Stimulated activated CD4-positive, alpha-beta T cell treated with anti-CD3 and anti-CD28 coated beads, TNF-alpha, amount 100 ng/mL, for 24 hours (primary cell): Measurements from ENCODE around the gene COX17.
"Not testable (repeated sequence)": the region's sequence is repeated elsewhere in the genome, so short reads cannot be mapped to it uniquely, and the experiment has no call there.

ENCODE experiments used
- DNase-seq, 3 experiments: peaks; one replicate each; pipeline ENCODE4 v3.0.0-alpha.2; 2020; ENCODE audit warnings: low read depth in 3 of 3

COX17 gene, protein sequence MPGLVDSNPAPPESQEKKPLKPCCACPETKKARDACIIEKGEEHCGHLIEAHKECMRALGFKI

DNA sequence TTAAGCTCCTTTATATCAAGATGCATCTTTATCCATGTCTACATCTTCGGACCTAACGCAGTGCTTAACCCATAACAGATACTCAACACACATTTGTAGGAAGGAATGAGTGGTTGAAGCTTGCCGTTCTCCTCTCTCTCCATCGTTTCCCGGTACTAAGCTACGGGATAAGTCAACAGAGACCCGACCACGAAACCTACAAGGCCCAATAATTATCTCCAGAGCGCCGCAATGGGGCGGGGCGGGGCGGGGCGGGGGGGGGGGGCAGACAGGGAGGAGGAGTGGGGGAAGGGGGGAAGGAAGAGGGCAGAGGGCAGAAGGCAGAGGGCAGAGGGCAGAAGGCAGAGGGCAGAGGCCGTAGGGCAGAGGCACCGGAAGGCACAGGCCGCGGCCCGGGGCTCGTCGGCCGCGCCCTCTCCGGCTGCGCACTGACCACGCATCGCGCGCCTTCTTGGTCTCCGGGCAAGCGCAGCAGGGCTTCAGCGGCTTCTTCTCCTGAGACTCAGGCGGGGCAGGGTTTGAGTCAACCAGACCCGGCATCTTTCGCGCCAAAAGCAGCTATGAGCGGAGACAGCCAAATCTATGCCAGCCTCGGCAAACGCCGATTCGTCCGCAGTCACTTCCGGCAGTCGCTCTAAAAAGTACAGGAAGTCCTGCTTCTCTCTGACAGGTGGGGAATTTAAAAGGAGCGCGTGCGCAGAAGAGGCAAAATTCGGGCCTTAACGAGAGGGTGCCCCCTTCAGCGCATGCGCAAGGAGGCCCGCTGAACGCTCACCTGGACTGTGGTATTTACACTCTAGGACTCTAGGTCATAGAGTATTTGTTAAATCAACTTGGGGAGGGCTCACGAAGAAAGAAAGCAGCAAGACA, at the start of gene COX17:
Gene COX17 (minus strand): TSS at position 636 of the 870 bp plus-strand sequence. CDS start 96 bp downstream, at position 540.
- DNase-seq, result peak; percentile 87 to 93 (median 91)

DNA sequence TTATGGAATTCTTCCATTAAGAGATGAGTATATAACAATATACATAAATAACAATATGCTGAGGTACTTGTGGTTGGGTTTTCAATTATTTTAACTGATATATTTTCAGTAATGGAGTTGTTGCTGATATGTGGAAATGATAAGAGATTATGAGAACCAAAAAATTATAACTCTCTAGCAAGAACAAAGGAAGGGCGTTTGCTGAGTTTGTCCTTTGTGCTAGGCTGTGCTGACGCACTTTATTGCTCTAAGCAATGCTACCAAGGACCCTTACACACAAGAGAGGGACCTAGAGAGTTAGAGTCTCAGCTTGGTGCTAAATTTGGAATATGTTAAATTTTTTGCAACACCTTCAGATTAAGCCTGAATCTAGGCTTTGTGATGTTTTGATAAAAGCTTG, 49.7 kb upstream of the COX17 start:
- DNase-seq, result no peak

DNA sequence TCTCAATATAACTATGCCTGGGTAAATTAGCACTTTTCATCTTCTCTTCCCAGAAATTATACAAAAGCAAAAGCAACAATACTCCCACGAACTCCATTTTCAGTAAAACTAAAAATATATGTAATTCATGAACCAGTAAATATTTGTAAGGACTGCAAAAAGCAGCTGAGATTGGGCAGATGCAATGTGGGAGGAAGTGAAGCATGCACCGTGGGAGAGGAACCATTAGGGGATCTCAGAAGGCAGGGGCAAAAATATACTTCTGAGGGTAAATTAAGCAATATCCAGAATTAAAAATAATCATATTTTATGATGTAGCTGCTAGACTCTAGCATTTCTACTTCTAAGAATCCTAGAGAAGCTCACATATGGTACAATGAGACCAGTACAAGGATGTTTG, 45.8 kb upstream of the COX17 start:
- no peak for DNase-seq

DNA sequence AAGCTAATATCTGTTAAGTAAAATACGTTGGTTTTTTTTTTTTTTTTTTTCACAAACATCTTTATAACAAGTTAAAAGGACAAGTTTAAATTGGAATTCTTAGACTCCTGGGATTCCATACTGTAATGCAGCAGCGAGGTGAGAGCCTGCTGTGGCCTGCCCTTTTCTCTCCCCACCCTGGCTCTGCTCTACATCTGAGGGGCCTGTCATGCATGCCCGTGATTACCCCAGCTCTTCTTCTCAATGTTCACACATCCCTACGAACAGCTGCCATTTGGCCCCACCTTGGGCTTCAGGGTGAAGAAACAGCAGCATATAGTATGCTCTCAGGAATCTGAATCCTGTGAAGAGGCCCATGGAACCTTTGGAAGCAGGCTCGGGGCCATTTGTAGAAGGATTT, 40.3 kb upstream of the COX17 start:
- DNase-seq, result no peak

DNA sequence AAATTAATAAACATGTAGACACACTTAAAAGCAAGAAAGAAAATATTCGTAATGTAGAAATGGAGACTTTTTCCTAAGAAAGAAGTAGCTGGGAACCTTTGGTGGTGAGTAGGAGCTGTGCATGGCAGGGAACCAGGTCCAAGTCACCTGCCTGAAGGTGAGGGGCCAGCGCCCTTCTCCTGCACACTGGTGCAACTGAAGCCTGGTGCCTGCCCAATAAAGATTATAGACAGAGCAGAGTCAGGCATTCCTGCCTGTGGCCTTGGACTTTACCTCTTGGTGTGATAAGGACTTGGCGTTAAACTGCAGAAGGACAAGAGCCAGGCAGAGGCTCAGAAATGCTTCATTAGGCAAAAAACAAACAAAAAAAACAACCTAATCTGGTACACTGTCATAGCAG, 39.8 kb upstream of the COX17 start:
- DNase-seq, result no peak

DNA sequence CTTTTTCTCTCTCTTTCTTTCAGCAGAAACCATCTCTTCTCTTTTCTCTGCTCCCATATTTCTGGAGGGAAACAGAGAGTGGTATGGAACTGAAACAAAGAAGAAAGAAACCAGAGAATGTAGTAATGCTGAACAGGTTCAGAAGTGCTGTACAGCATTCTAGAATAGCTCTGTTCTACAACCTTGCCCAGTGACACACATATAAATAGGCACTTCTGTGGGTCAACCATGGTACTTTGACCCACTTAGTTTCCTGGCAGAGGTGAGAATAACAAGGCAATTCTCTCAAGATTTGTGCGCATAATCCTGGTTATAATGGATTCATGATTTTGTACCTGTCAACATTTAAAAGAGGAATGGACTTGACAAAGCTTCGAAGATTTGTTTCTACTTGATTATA, 37.9 kb upstream of the COX17 start:
- no peak for DNase-seq

DNA sequence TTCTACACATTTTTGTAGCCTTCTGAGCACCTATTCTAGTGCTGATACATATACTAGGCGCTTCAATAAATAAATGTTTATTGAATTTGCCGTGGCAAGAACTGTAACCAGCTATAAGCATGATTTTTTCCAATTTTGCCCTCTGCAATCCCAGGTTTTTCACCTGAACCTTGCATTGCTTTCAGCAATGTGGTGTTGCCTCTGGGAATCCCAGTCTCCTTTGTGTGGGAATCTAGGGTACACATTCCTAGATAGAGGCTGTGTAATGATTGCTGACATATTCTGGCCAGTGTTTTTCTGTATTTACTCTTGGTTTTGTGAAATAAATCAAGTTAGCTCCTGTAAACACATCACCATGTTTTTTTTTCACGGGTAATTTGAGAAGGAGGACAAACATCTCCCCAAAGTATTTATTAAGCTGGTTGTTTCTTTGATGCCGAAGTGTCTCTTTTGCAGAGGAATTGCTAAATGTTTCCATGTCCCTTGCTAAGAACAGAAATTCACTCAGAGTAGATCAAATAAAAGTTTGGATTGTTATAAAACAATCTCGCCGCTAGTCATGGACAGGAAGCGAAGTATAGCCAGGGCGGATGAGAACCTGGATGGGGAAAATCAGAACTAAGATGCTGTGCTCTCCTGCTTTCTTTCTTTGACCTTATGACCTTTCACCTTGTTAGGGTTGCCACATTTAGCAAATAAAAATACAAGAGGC, 26.8 kb upstream of the COX17 start:
- no peak for DNase-seq

DNA sequence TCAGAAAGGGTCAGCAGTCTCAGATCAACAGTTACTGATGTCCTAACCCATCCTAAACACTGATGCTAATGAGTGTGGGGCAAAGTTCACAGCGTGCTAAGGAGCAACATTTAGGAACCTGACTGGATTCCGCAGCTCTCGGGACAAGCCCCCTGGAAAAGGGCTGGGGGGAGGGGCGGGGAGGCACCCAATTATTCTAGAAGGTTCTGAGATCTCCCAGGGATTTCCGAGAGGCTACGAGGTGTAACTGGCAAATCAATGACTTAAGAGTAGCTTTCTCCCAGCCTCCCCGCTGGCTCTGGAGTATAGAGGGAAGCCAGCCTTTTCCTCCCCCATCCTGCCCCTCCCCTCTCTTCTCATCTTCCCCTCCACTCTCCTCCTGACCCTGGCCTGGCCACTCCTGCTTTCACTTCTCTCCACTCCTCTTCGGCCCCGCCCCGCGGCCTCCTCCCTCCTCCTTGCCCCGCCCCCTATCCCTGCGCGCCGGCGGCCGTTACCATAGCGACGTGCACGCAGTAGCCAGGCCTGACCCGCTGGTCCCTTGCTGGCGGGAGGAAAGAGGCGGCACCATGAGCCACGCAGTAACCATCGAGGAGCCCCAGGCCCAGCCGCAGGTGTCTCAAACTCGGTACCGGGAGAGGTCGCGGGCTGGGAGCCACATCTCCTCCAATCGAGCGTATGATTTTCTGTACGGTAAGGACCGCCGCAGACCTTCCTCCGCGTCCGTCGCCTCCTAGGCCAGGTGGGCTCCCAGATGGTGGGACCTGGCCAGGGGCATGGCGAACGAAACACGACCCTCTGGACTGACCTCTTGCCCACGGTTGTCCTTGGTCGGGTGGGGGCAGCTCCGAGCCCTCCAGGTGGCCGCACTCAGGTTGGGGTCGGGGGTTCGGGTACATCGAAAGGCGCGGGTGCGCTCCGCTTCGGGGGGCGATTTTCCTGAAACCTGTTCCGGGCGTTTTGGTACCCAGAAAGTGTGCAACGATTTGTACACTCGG, 25.6 kb upstream of the COX17 start, which contains the start of gene CFAP91:
Gene CFAP91 (plus strand): TSS at position 493 of the 998 bp plus-strand sequence. CDS start 77 bp downstream, at position 570.
- peak; percentile 57 to 83 (median 59) for DNase-seq

DNA sequence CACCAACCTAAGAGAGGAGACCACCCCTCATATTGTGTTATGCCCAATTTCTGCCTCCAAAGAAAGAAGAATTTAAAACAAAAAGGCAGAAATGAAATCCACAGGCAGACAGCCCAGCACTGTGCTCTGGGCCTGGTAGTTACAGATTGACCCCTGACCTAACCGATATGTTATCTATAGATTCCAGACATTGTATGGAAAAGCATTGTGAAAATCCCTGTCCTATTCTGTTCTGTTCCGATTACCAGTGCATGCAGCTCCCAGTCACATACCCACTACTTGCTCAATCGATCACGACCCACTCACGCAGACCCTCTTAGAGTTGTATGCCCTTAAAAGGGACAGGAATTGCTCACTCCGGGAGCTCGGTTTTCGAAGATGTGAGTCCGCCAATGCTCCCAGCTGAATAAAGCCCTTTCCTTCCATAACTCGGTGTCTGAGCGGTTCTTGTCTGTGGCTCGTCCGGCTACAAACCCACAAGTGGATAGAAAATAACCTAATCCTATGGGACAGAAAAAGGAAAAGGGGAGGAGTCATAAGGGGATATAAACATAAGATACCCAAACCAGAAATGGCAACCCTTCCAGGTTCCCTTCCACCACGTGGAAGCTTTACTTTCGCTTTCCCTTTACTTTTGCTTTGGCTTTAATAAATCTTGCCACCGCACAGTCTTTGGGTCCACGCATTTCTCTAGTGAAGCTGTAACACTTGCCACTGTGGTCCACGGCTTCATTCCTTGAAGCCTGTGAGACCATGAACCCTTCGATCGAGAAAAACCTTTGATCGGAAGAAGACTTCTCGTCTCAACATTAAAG, 23.9 kb upstream of the COX17 start:
- no peak for DNase-seq

DNA sequence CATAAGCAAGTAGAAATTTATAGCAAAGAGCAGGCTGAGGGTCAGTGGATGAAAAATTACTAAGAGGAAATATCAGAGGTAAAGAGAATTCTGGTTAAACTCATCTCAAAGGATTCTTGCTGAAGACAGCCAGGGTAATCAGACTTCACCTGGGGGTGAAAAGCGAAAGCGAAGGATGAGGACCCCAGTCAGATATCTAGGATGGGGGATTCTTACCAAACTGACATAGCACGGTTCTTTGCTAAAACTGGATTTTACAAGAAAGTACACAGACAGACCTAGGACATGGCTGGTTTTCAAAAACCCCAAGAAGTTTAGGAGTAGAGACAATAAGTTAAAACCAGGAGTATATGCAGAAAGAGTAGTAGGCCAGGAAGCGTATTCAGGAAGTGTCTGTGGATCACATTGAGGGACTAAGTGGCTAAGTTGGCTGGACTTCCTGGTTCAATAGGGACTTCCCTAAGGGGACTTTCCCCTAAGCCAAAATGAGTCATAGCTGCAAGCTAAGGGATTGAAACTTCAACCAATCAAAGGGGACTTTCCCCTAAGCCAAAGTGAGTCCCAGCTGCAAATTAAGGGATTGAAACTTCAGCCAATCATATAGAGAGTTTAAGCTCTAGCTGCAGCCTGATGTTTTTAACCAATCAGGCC, 23.2 kb upstream of the COX17 start:
- DNase-seq, result peak in 1 of 3 experiments; percentile 31

DNA sequence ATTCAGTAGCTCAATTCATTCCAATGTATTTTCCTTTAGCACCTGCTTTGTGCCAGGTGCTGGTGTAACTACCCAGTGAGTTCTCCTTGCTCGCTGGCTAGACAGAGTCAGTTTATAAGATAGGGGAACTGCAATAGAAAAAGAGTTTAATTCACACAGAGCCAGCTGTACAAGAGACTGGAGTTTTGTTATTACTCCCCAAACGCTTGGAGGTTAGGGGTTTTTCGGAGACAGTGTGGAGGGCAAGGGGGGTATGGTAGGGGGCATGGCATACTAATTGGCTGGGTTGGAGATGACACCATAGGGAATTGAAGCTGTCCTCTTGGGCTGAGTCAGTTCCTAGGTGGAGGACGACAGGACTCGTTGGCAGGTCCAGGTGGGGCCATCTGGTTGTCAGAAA, 20.2 kb upstream of the COX17 start:
- no peak for DNase-seq

DNA sequence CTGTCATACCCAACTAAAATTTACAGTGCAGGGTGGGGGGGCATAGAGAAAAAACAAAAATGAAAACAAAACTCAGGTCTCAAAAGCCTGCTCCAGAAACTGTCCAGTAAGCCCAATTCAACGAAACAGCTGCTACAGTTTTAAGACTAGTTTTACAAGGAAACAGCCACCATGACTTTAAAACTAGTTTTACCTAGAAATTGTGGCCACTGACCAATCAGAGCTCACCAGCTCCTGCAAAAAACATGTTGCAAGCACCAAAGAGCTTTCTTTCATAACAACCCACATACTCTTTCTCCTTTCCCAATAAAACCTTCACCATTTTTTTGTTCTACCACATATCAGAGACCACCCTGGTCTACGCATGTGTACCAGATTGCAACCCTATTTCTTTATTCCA, 18.3 kb upstream of the COX17 start:
- DNase-seq, result no peak

DNA sequence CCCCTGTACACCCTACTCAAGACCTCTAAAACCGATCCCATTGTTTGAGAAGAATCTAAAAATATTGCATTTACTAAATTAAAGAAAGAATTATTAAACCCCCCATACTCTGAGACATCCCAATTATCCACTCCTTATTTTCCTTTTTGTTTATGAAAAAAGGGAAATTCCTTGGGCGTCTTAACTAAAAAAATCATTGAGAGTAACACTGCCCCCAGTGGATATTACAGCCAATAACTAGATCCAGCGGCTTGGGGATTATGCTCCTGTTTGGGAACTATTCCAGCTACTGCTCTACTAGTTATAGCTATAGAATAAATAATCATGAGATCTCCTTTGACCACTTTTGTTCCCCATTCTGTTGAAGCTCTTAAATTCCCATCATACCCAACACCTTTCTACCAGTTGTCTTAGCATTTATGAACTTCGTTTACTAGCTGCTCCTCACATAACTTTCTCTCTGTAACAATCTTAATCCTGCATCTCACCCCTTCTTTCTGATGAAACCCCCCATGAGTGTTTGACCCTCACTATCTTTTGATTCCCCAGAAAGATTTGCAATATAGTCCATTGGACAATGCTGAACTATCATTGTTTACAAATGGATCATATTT, 12.9 kb upstream of the COX17 start:
- DNase-seq, result no peak

DNA sequence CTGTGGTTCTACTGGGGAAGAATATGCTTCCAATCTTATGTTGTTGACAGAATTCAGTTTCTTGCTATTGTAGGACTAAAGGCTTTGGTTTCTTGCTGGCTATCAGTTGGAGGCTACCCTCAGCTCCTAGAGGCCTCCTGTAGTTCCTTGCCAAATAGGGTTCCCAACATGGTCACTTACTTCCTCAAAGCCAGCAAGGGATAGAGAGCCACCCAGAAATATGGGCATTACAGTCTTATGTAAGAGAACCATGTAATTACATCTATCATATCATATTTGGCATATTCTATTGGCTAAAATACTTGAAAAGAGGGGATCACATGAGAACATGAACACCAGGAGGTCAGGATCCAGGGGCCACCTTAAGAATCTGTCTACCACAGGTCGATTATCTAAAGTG, 6.2 kb upstream of the COX17 start:
- no peak for DNase-seq

DNA sequence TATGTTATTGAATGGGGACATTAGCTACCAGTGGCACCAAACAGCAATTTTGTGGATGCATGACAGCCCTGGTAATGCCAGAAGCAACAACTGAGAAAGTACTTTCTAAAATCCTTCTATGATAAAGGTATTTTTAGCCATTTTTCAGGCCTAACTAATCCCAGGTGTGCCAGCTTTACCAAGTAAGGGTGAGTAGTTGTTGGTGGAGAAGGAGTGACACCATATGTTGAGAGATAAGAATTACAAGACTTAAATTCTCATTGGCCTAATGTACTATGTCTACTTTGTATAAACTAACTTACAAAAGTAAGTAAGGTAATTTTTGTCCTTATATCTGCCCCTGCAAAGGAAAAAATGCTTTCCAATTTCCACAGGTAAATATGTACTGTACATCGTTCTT, 4.1 kb upstream of the COX17 start:
- DNase-seq, result no peak

DNA sequence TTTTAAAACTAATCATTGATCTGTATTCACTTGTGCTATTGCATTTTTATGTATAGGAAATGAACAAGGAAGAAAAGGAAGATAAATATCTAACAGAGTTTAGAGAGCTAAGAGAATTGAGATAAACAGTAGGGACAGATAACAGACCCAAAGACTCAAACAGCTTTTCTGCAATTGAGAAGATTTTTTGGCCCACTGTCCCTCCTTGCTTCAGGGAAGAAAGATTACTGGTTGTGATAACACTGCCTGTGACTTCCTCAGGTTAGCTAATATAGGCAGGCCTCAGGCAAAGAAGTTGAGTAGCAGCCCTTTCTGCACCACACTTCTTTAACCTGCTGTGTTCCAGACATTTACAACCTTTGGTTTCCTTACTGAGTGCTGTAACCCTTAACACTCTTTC, 2.7 kb upstream of the COX17 start:
- no peak for DNase-seq

DNA sequence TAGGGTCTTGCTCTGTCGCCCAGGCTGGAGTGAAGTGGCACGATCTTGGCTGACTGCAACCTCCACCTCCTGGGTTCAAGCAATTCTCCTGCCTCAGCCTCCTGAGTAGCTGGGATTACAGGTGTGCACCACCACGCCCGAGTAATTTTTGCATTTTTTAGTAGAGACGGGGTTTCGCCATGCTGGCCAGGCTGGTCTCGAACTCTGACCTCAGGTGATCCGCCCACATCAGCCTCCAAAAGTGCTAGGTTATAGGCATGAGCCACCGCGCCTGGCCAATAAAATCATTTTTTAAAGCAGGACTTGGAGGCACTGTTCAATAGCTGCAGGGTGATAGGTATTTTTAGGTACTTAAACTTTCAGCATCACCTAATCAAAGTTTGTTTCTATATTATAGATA, 1.0 kb upstream of the COX17 start:
- not testable (repeated sequence) for DNase-seq

DNA sequence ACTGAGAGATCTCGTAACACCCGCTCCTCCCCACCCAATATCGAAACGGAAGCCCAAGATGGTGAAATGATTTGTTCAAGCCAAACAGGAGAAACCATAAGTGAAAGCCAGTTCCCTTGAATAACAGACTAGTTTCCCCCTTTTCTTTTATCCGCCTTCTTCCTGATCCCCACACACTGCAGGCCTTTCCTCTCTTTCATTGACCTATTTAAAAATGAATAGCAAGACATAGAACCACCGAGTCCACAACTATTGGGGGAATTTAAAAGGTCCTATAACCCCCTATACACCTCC, 382 bp upstream of the COX17 start:
- no peak for DNase-seq

DNA sequence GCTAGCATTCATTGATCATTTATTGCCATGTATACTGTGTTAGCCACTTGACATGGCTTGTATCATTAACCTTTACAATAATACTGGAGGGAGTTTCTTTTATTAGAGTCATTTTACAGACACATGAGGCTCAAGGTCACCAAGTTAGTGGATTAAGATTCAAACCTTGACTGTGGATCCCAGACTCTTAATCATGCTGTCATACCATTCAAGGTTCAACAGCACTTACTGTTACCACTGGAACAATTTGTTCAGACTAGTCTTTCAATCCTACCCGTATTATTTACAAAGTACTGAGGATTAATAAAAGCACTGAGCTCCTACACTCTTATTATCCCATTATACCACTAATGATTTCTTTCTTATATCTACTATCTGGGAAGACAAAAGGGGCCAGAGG, 1.2 kb downstream of the COX17 start:
- DNase-seq, result no peak
